Ramos (cell line): ENCODE measurements around the gene ALDH7A1.
"Not testable (repeated sequence)": the region's sequence is repeated elsewhere in the genome, so short reads cannot be mapped to it uniquely, and the experiment has no call there.

ENCODE experiments used
- in situ Hi-C: fragments of 300-500 bp; cut with MboI; formaldehyde crosslinking; loops from one replicate; pipeline ENCODE4 v1.14.3; 2022; ENCODE audit warnings: low sequenced_read_pairs; ENCODE audit not compliant: unreplicated experiment

Gene ALDH7A1

GRCh38 chr5:126597156-126597555 is 2.1 kb upstream of the ALDH7A1 start:
- in situ Hi-C loops, result no loop called here

DNA sequence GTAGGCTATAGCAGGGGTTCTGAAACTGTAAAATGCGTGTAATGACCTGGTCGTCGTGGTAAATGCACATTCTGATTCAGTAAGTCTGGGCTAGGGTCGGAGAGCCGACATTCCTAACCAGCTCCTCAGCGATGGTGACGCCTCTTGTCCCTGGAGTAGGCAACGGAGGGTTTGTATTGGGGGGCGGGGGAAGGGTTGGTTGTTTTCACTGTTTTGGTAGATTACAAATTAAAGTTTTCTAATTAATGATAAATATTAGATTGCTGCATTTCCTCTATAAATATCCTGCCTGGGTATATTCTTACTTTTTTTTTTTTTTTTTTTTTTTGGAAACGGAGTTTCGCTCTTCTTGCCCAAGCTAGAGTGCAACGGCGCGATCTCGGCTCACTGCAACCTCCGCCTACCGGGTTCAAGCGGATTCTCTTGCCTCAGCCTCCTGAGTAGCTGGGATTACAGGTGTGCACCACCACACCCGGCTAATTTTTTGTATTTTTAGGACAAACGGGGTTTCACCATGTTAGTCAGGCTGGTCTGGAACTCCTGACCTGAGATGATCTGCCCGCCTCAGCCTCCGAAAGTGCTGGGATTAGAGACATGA is 566 bp upstream of the ALDH7A1 start:
- in situ Hi-C loops, result no loop called here

DNA sequence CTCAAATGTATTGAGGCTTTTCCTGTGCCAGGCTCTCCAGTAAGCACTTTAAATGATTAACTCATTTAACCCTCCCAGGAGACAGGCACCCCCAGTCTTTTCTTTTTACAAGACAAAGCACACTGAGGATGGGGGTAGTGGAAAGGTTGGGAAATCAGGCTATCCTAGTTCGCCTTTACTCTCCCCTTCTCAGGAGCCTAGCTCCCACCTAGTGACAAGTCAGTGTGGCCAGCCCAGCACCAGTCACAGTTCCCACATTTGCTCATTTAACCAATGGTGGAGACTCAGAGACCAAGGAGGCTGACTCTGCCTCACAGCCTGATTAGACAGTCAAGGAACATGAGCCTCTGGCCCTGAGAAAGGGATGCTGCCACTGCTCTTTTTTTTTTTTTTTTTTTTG is 3.5 kb downstream of the ALDH7A1 start:
- in situ Hi-C loops, result no loop called here

DNA sequence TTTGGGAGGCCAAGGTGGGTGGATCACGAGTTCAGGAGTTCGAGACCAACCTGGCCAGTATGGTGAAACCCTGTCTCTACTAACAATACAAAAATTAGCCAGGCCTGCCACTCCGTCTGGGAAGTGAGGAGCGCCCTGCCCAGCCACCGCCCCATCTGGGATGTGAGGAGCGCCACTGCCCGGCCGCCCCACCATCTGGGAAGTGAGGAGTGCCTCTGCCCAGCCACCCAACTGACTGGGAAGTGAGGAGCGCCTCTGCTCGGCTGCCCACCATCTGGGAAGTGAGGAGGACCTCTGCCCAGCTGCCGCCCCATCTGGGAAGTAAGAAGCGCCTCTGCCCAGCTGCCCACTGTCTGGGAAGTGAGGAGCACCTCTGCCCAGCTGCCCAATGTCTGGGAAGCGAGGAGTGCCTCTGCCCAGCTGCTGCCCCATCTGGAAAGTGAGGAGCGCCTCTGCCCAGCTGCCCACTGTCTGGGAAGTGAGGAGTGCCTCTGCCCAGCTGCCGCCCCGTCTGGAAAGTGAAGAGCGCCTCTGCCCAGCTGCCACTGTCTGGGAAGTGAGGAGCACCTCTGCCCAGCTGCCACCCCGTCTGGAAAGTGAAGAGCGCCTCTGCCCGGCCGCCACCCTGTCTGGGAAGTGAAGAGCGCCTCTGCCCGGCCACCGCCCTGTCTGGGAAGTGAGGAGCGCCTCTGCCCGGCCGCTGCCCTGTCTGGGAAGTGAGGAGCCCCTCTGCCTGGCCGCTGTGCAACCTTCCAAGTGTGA is 5.3 kb downstream of the ALDH7A1 start:
- in situ Hi-C loops, result no loop called here

- in situ Hi-C loops, result no loop called here
Observed at GRCh38 chr5:126587551-126588390, 7.2 kb downstream of the ALDH7A1 start.

DNA sequence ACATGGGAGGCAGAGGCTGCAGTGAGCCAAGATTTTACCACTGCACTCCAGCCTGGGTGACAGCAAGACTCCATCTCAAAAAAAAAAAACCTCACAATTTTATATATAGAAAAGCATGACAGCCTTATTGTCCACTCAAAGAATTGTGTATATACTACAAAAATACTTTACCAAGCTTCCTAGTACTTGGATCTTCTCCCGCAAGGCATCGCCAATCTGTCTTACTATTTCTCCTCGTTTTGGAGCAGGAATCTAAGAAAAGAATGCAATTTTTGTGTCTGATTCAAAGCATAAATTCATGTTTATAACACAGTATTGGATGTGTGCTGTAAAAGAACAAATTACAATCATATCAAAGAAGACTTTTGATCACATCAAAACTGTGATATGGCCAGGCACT is 11.3 kb downstream of the ALDH7A1 start:
- in situ Hi-C loops, result no loop called here

- in situ Hi-C loops, result no loop called here
Observed at GRCh38 chr5:126579716-126580115, 15.3 kb downstream of the ALDH7A1 start.

DNA sequence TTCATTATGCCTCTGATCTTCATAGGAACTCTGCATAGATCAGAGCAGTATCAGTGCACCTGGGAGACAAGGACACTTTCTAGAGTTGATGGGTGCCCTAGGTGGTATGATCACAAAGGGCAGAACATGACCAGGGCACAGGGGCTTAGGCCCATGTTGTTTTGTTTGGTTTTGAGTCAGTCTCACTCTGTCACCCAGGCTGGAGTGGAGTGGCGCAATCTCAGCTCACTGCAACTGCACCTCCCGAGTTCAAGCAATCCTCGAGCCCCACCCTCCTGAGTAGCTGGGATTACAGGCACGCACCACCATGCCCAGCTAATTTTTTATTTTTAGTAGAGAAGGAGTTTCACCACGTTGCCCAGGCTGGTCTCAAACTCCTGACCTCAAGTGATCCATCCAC is 17.6 kb downstream of the ALDH7A1 start:
- in situ Hi-C loops, result no loop called here

GRCh38 chr5:126576974-126577373 is 18.0 kb downstream of the ALDH7A1 start:
- in situ Hi-C loops, result no loop called here

- in situ Hi-C loops, result no loop called here
Observed at GRCh38 chr5:126575644-126576043, 19.4 kb downstream of the ALDH7A1 start.

- in situ Hi-C loops, result no loop called here
Observed at GRCh38 chr5:126568206-126568755, 26.7 kb downstream of the ALDH7A1 start.

GRCh38 chr5:126562823-126563222 is 32.2 kb downstream of the ALDH7A1 start:
- in situ Hi-C loops, result no loop called here

GRCh38 chr5:126561908-126562307 is 33.1 kb downstream of the ALDH7A1 start:
- in situ Hi-C loops, result no loop called here

DNA sequence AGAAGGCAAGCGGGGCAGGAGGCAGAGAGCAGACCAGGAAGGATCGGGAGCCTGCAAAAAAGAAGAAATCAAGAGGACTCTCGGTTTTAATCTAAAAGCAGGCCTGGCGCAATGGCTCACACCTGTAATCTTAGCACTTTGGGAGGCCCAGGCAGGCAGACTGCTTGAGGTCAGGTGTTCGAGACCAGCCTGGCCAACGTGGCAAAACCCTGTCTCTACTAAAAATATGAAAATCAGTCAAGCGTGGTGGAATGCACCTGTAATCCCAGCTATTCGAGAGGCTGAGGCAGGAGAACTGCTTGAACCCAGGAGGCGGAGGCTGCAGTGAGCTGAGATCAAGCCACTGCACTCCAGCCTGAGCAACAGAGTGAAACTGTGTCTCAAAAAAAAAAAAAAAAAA is 39.9 kb downstream of the ALDH7A1 start:
- in situ Hi-C loops, result not testable (repeated sequence)

GRCh38 chr5:126552614-126553013 is 42.4 kb downstream of the ALDH7A1 start:
- in situ Hi-C loops, result no loop called here

DNA sequence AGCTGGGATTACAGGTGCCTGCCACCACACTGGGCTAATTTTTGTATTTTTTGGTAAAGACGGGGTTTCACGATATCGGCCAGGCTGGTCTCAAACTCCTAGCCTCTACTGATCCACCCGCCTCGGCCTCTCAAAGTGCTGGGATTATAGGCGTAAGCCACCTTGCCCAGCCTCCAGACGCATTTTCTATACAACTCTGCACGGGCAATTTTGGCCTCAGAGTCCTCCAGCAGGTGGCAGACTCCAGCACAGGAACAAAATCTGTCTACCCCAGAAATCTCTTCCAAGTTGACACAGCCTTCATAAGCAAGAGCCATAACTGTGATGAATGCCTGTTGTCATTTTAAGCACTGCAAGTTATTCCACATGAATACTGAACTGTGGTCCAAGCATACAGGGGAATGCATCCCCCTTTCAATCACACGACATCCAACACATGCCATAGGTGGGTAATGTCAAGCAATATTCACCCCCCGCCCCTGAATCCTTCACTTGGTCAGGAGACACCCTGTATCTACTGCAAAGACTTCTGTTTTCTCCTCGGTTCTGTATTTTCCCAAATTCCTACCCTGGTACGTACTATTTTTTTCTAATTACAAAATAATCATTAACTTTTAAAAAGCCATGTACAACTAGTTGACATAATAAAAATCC is 50.8 kb downstream of the ALDH7A1 start:
- in situ Hi-C loops, result no loop called here

DNA sequence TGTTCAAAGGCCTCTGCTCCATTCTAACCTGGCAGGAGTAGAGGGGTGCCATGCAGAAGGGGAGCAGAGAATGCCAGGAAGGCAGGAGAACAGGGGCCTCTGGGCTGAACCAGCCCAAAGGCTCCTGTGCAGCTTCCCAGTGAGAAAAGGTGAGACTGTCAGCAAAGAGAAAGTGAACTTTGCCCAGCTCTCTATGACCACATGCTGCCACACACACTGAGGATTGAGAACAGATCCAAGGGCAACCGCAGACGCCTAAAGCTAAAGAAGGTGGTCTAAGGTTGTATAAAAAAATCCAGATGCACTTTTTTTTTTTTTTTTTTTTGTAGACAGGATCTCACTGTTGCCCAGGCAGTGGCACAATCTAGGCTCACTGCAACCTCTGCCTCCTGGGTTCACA is 51.4 kb downstream of the ALDH7A1 start:
- in situ Hi-C loops, result no loop called here

GRCh38 chr5:126543009-126543408 is 52.0 kb downstream of the ALDH7A1 start:
- in situ Hi-C loops, result no loop called here

GRCh38 chr5:126542441-126542840 is 52.6 kb downstream of the ALDH7A1 start:
- in situ Hi-C loops, result no loop called here

GRCh38 chr5:126540631-126541030 is 54.4 kb downstream of the ALDH7A1 start:
- in situ Hi-C loops, result no loop called here
